Cardiac fibroblast (primary cell): ENCODE measurements around the gene CNTFR.

ENCODE experiments used
- DNase-seq, 2 donors: peaks; one replicate each; pipeline versions ENCODE4 v3.0.0 to v3.0.0-alpha.2; 2010; ENCODE audit warnings: low read depth in 2 of 2
- H3K4me3 ChIP-seq, 2 donors: replicated peaks in 1 of 2; 1 replicate in 1 of 2; 2 replicates in 1 of 2; pipeline ENCODE4 v1.5.1; 2011; ENCODE audit warnings: low read depth in 2 of 2, low read length in 2 of 2, mild to moderate bottlenecking in 2 of 2, moderate library complexity in 1 of 2
- TF ChIP-seq, protein P1 (sequence below): IDR thresholded peaks from one replicate; pipeline ENCODE4 v1.5.1; 2011; ENCODE audit warnings: low read depth, mild to moderate bottlenecking, low read length, inconsistent platforms

CNTFR gene

GRCh38 chr9:34574571-34574970 lies 15.0 kb downstream of the CNTFR start:
- no peak for DNase-seq
- TF ChIP-seq, protein P1, sequence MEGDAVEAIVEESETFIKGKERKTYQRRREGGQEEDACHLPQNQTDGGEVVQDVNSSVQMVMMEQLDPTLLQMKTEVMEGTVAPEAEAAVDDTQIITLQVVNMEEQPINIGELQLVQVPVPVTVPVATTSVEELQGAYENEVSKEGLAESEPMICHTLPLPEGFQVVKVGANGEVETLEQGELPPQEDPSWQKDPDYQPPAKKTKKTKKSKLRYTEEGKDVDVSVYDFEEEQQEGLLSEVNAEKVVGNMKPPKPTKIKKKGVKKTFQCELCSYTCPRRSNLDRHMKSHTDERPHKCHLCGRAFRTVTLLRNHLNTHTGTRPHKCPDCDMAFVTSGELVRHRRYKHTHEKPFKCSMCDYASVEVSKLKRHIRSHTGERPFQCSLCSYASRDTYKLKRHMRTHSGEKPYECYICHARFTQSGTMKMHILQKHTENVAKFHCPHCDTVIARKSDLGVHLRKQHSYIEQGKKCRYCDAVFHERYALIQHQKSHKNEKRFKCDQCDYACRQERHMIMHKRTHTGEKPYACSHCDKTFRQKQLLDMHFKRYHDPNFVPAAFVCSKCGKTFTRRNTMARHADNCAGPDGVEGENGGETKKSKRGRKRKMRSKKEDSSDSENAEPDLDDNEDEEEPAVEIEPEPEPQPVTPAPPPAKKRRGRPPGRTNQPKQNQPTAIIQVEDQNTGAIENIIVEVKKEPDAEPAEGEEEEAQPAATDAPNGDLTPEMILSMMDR = no peak
- no peak overlapping the region for H3K4me3 ChIP-seq

GRCh38 chr9:34573599-34574325 lies 15.8 kb downstream of the CNTFR start:
- DNase-seq = no peak
- no peak overlapping the region for H3K4me3 ChIP-seq
- TF ChIP-seq, protein P1 = no peak

DNA sequence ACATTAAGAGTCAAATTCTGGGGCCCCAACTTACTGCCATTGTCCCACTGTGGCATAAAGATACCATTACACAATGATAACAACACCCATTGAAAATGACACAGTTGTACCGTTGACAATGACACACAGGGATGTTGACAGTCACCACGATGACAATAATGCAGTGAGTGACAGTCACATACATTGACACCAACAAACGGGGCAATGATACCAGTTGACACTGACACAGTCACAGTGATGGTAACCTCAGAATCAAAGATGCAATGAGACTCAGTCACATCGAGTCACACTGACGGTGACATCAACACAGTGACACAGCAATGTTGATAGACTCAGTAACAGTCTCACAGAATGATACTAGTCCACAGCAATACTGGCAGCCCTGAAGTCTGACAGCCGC lies 16.9 kb downstream of the CNTFR start:
- TF ChIP-seq, protein P1 = no peak
- no peak for DNase-seq
- H3K4me3 ChIP-seq = no peak overlapping the region

DNA sequence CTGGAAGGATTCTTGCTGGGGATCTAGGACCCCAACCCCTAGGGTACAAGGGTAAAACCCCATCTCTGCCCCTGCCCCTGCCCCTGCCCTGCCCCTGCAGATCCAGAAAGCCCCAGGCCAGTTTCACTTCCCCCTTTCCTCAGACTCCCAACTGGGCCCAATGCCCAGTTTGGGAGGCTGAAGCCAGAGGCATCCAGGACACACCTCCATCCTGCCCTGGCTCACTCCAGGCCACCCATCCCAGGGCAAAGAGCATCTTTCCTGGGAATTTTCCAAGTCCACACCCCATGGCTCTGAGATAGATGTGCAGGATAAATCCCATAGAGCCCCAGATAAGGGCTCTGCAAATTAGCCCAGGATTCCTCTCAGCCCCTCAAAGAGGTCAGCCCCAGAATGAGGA lies 17.4 kb downstream of the CNTFR start:
- no peak for DNase-seq
- no peak overlapping the region for H3K4me3 ChIP-seq
- TF ChIP-seq, protein P1 = no peak

DNA sequence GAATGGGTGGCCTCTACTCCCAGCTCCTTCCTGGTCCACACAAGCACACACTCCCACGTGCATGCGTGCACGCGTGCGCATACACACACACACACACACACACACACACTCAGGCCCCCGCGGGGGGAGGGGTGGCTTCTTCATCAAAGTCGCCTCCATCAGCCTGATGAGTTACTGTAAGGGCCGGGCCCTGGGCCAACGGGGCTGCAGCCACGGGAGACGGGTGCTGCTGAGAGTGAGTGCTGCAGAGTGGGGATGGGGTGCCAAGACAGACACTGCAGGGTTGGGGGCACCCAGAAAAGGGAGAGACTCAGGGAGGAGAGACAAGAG lies 18.1 kb downstream of the CNTFR start:
- TF ChIP-seq, protein P1 = no peak
- H3K4me3 ChIP-seq = no peak overlapping the region
- DNase-seq = peak in 1 of 2 donors; percentile 63

DNA sequence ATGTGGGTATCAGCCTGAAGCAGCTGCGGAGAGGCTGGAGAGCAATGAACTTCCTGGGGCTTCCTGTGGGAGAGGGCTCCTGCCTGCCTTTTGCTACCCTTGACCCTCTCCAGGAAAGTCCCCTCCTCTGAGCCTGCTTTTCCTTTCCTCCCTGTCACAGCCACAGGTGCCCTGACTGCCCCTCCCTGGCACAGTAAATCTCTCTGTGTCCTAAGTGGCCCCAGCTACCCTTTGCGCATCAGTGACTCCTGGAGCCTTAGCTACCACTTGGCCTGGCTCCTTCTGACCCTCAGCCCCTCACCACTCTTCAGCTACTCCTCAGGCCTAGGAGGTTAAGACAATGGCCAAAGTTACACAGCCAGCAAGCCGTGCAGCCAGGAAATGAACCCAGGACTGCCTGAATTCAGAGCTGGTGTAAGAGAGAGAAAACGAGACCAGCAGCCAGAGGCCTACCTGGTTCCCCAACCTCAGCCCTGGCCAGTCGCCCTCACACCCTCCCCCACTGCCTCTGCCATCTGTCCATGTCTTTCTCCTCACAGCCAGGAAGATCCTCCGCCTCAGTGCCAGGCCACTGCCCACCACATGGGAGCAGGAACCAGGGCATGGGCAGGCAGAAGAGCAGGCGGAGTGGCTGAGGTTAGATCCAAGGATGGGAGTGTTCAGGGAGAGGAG lies 18.6 kb downstream of the CNTFR start:
- TF ChIP-seq, protein P1 = no peak

More for the DNA sequence above, 18.6 kb downstream of the CNTFR start:
- DNase-seq = no peak
- H3K4me3 ChIP-seq = no peak overlapping the region
